GM12878 (cell line): ENCODE measurements around the gene HMGXB4. TPM values are rescaled to one million over a fixed set of nuclear protein-coding genes. Genes with fewer than 3 reads are reported as not detected.

ENCODE experiments used
- ATAC-seq: fragments of 200-7000 bp; cut with Tn5 transposase; 3 replicates; pipeline ENCODE4 v1.9.1; 2020; ENCODE audit warnings: mild to moderate bottlenecking, moderate library complexity
- BruUV-seq: library from RNA; stranded (reverse); fragments of 400-500 nt; replicated peaks from 2 replicates; lab custom pipeline; 2021; lab: Mats Ljungman, UMichigan
- CTCF ChIA-PET: fragments of 300-600 bp; sonication (Branson Sonifier 250); formaldehyde crosslinking; extraction: SDS; loops from one replicate; lab custom pipeline; 2021; ENCODE audit warnings: inconsistent platforms; lab: Yijun Ruan, JAX
- POLR2A ChIA-PET: fragments of 350-600 bp; formaldehyde crosslinking; extraction: SDS; loops from one replicate; lab custom pipeline; 2021; ENCODE audit warnings: inconsistent platforms; lab: Charles Lee
- RAD21 ChIA-PET: fragments of 300-600 bp; sonication (Branson Sonifier 250); formaldehyde crosslinking; loops from one replicate; lab custom pipeline; 2023; ENCODE audit warnings: antibody characterized with exemption; ENCODE audit not compliant: unreplicated experiment; lab: Charles Lee
- SMC1A ChIA-PET: fragments of 300-600 bp; sonication (Branson Sonifier 250); formaldehyde crosslinking; loops from one replicate; lab custom pipeline; 2023; ENCODE audit not compliant: unreplicated experiment, uncharacterized antibody; lab: Charles Lee
- DNase-seq: peaks from one replicate; pipeline ENCODE4 v3.0.0-alpha.2; 2011; ENCODE audit warnings: low read depth, low spot score
- FAIRE-seq: peaks from 3 replicates; lab custom pipeline; 2011; peaks lifted over from hg19 to GRCh38; lab: Jason Lieb, UNC
- H2AFZ ChIP-seq: 2 replicates; pipeline ENCODE4 v1.6.0; 2011; ENCODE audit warnings: low read depth, low read length, control low read depth; ENCODE audit not compliant: control insufficient read depth
- H3K27ac ChIP-seq: 2 replicates; pipeline ENCODE4 v1.5.1; 2011; ENCODE audit warnings: control low read depth; ENCODE audit not compliant: control insufficient read depth, insufficient read depth
- H3K27me3 ChIP-seq, 2 experiments: replicated peaks in 1 of 2; 2 replicates each; pipeline versions ENCODE4 v1.6.0 to v1.6.1; 2011; ENCODE audit warnings: low read length in 1 of 2; ENCODE audit not compliant: control insufficient read depth in 2 of 2, insufficient read depth in 2 of 2
- H3K36me3 ChIP-seq, 2 experiments: 2 replicates each; pipeline ENCODE4 v1.5.1; 2011; ENCODE audit warnings: low read length in 1 of 2; ENCODE audit not compliant: control insufficient read depth in 2 of 2, insufficient read depth in 2 of 2
- H3K4me1 ChIP-seq: 2 replicates; pipeline ENCODE4 v1.6.1; 2011; ENCODE audit warnings: mild to moderate bottlenecking, low read length, moderate library complexity, mixed read lengths; ENCODE audit not compliant: control insufficient read depth, insufficient read depth
- H3K4me2 ChIP-seq: 2 replicates; pipeline ENCODE4 v1.6.0; 2011; ENCODE audit warnings: control low read depth; ENCODE audit not compliant: control insufficient read depth, insufficient read depth
- H3K4me3 ChIP-seq: fragments of 200-600 bp; sonication (generic); 2 replicates; pipeline ENCODE4 v1.5.1; 2016
- H3K79me2 ChIP-seq: 2 replicates; pipeline ENCODE4 v1.6.0; 2011; ENCODE audit warnings: low read length; ENCODE audit not compliant: control insufficient read depth, insufficient read depth
- H3K9ac ChIP-seq: 2 replicates; pipeline ENCODE4 v1.8.0; 2011; ENCODE audit warnings: low read length, control low read depth, mixed read lengths; ENCODE audit not compliant: control insufficient read depth, insufficient read depth
- H3K9me3 ChIP-seq: replicated peaks from 3 replicates; pipeline ENCODE4 v1.5.1; 2011; ENCODE audit warnings: mild to moderate bottlenecking, low read length; ENCODE audit not compliant: control insufficient read depth, insufficient read depth
- H4K20me1 ChIP-seq: 2 replicates; pipeline ENCODE4 v1.6.0; 2011; ENCODE audit not compliant: control insufficient read depth, insufficient read depth
- EGR1 ChIP-seq, 2 experiments: IDR thresholded peaks; 1 replicate in 1 of 2; 2 replicates in 1 of 2; pipeline ENCODE4 v1.6.1; 2011 to 2012; ENCODE audit warnings: low read depth in 2 of 2, low read length in 2 of 2, borderline replicate concordance in 1 of 2, mild to moderate bottlenecking in 1 of 2, moderate library complexity in 1 of 2
- MEF2B ChIP-seq: fragments of 450-650 bp; IDR thresholded peaks from 2 replicates; pipeline ENCODE4 v1.6.1; 2018; ENCODE audit warnings: mild to moderate bottlenecking, moderate library complexity; ENCODE audit not compliant: partially characterized antibody, poor library complexity, severe bottlenecking
- POLR2A ChIP-seq: IDR thresholded peaks from 2 replicates; pipeline ENCODE4 v1.6.1; 2011; ENCODE audit warnings: low read depth, mild to moderate bottlenecking, low read length
- RB1 ChIP-seq: fragments of 450-650 bp; formaldehyde crosslinking; IDR thresholded peaks from 2 replicates; pipeline ENCODE4 v1.6.1; 2017; ENCODE audit warnings: mild to moderate bottlenecking, borderline replicate concordance
- SIX5 ChIP-seq: IDR thresholded peaks from 2 replicates; pipeline ENCODE4 v1.6.1; 2011; ENCODE audit warnings: mild to moderate bottlenecking, low read depth, low read length, moderate library complexity; ENCODE audit not compliant: severe bottlenecking
- TARDBP ChIP-seq: IDR thresholded peaks from 2 replicates; pipeline ENCODE4 v1.6.1; 2016; ENCODE audit warnings: borderline replicate concordance
- TCF3 ChIP-seq: IDR thresholded peaks from 2 replicates; pipeline ENCODE4 v1.6.1; 2012; ENCODE audit warnings: low read depth, mild to moderate bottlenecking, low read length, borderline replicate concordance; ENCODE audit not compliant: insufficient read depth
- ZNF217 ChIP-seq: fragments of 450-650 bp; IDR thresholded peaks from 2 replicates; pipeline ENCODE4 v1.6.1; 2017; ENCODE audit warnings: antibody characterized with exemption, mild to moderate bottlenecking
- WGBS: methylation state at CpG from one replicate; pipeline ENCODE4 v1.1.6; 2016; ENCODE audit warnings: low lambda C conversion rate; ENCODE audit not compliant: insufficient replicate concordance, insufficient coverage; ENCODE audit errors: missing lambda C conversion rate; 5-methylcytosine and 5-hydroxymethylcytosine counted together
- in situ Hi-C: fragments of 300-500 bp; cut with MboI; formaldehyde crosslinking; loops from 9 replicates; pipeline ENCODE4 v1.14.3; 2018; ENCODE audit warnings: mixed read lengths
- intact Hi-C: fragments of 100-400 bp; cut with micrococcal nuclease; formaldehyde crosslinking; loops from one replicate; pipeline ENCODE4 v1.14.2; 2022; ENCODE audit not compliant: unreplicated experiment
- polyA plus RNA-seq, 11 experiments: library from polyadenylated mRNA; depleted of rRNA in 4 of 11; unstranded in 6 of 11; stranded (reverse) in 5 of 11; fragments of >200 nt; fragmentation: Nextera tagmentation in 4 of 11; fragmentation: Illumina TruSeq in 1 of 11; extraction: Ambion mirVana in 4 of 11; extraction: Trizol in 1 of 11; gene quantifications; 1 replicate in 1 of 11; 2 replicates in 10 of 11; pipeline versions ENCODE4 v1.2.1 to v1.2.3, GENCODE V29; 2011 to 2016; ENCODE audit warnings: inconsistent platforms in 2 of 11, missing spikeins in 2 of 11, low read depth in 1 of 11
- total RNA-seq, 4 experiments: library from RNA; depleted of rRNA in 3 of 4; stranded (reverse); fragments of >200 nt in 3 of 4; fragmentation: Illumina TruSeq in 1 of 4; extraction: Trizol in 1 of 4; gene quantifications; 2 replicates each; pipeline versions ENCODE4 v1.2.1 to v1.2.3, GENCODE V29; 2013 to 2021
- TF ChIP-seq, protein P1 (sequence below): fragments of 150-350 bp; IDR thresholded peaks from 2 replicates; pipeline ENCODE4 v1.6.1; 2016; ENCODE audit warnings: low read depth, low read length
- TF ChIP-seq, protein P2 (sequence below): fragments of 450-650 bp; IDR thresholded peaks from 2 replicates; pipeline ENCODE4 v1.6.1; 2017; ENCODE audit warnings: mild to moderate bottlenecking, moderate library complexity
- TF ChIP-seq, protein P3 (sequence below): fragments of 450-650 bp; IDR thresholded peaks from 2 replicates; pipeline ENCODE4 v1.6.1; 2016; ENCODE audit warnings: mild to moderate bottlenecking

HMGXB4 gene
- total and polyA plus RNA-seq, 10 of the 15 experiments (the other 5 are each of a cell fraction or from before 2014, with no cell fraction given), result 15.5 to 44.5 (median 24.9) TPM

DNA sequence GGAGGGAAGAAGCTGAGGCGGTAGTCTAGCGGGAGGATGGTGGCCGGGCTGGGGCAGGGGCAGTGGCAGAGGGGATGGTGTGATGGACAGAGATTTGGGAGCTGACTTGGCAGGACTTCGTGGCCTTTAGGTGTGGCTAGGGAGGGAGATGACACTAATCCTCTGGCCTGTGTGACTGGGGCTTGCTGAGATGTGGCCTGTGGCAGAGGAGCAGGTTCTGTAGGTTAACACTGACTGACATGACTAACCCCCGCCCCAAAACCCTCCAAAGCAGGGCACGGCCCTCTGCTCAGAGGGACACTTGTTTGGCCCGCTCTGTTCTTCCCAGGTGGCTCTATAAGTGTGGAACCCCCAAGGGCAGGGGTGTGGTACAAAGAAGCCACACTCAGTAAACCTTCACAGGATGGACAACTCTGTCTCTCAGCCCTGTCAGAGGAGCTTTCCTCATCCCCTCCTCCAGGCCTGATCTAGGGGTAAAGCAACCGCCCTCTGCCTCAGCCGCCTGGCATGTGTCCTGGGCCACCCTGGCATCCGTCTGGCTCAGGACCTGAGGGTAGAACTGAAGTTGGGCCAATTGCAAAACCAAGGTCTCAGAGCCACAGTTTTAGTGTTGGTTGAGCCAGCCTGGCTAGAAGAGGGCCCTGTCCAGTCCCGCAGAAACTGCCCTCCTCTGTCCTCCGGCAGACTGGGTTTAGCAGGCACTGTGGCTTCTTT, 58.0 kb downstream of the HMGXB4 start:
- POLR2A ChIA-PET, result no interaction called here
- H3K36me3 ChIP-seq, result peaks cover 0 to 7% of the 10 kb centered on the region in 2 experiments; a peak in 3 of 4 replicates
- no peak overlapping the region for H3K27ac ChIP-seq
- no peak overlapping the region for H3K4me3 ChIP-seq
- peaks cover 41% of the 10 kb centered on the region for H3K4me1 ChIP-seq
- no peaks in the 10 kb centered on the region for H3K27me3 ChIP-seq
- H3K9me3 ChIP-seq, result no peaks in the 10 kb centered on the region
- peaks cover 2% of the 10 kb centered on the region; the same call in 1 of the 2 replicates for H4K20me1 ChIP-seq
- RAD21 ChIA-PET, result no interaction called here
- peaks cover 7% of the 10 kb centered on the region for H3K79me2 ChIP-seq
- TF ChIP-seq EGR1 (IDR thresholded peaks at IDR 0.05; ENCODE audit: borderline replicate concordance in 1 of 2, low read depth in 2 of 2, low read length in 2 of 2) (no peak), TARDBP (no peak), POLR2A (no peak), MEF2B (no peak), TCF3 (no peak), ZNF217 (no peak), RB1 (no peak), SIX5 (no peak)
- TF ChIP-seq, protein P1, sequence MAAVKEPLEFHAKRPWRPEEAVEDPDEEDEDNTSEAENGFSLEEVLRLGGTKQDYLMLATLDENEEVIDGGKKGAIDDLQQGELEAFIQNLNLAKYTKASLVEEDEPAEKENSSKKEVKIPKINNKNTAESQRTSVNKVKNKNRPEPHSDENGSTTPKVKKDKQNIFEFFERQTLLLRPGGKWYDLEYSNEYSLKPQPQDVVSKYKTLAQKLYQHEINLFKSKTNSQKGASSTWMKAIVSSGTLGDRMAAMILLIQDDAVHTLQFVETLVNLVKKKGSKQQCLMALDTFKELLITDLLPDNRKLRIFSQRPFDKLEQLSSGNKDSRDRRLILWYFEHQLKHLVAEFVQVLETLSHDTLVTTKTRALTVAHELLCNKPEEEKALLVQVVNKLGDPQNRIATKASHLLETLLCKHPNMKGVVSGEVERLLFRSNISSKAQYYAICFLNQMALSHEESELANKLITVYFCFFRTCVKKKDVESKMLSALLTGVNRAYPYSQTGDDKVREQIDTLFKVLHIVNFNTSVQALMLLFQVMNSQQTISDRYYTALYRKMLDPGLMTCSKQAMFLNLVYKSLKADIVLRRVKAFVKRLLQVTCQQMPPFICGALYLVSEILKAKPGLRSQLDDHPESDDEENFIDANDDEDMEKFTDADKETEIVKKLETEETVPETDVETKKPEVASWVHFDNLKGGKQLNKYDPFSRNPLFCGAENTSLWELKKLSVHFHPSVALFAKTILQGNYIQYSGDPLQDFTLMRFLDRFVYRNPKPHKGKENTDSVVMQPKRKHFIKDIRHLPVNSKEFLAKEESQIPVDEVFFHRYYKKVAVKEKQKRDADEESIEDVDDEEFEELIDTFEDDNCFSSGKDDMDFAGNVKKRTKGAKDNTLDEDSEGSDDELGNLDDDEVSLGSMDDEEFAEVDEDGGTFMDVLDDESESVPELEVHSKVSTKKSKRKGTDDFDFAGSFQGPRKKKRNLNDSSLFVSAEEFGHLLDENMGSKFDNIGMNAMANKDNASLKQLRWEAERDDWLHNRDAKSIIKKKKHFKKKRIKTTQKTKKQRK, result no peak
- TF ChIP-seq, protein P2, sequence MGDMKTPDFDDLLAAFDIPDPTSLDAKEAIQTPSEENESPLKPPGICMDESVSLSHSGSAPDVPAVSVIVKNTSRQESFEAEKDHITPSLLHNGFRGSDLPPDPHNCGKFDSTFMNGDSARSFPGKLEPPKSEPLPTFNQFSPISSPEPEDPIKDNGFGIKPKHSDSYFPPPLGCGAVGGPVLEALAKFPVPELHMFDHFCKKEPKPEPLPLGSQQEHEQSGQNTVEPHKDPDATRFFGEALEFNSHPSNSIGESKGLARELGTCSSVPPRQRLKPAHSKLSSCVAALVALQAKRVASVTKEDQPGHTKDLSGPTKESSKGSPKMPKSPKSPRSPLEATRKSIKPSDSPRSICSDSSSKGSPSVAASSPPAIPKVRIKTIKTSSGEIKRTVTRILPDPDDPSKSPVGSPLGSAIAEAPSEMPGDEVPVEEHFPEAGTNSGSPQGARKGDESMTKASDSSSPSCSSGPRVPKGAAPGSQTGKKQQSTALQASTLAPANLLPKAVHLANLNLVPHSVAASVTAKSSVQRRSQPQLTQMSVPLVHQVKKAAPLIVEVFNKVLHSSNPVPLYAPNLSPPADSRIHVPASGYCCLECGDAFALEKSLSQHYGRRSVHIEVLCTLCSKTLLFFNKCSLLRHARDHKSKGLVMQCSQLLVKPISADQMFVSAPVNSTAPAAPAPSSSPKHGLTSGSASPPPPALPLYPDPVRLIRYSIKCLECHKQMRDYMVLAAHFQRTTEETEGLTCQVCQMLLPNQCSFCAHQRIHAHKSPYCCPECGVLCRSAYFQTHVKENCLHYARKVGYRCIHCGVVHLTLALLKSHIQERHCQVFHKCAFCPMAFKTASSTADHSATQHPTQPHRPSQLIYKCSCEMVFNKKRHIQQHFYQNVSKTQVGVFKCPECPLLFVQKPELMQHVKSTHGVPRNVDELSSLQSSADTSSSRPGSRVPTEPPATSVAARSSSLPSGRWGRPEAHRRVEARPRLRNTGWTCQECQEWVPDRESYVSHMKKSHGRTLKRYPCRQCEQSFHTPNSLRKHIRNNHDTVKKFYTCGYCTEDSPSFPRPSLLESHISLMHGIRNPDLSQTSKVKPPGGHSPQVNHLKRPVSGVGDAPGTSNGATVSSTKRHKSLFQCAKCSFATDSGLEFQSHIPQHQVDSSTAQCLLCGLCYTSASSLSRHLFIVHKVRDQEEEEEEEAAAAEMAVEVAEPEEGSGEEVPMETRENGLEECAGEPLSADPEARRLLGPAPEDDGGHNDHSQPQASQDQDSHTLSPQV, result no peak
- TF ChIP-seq, protein P3, sequence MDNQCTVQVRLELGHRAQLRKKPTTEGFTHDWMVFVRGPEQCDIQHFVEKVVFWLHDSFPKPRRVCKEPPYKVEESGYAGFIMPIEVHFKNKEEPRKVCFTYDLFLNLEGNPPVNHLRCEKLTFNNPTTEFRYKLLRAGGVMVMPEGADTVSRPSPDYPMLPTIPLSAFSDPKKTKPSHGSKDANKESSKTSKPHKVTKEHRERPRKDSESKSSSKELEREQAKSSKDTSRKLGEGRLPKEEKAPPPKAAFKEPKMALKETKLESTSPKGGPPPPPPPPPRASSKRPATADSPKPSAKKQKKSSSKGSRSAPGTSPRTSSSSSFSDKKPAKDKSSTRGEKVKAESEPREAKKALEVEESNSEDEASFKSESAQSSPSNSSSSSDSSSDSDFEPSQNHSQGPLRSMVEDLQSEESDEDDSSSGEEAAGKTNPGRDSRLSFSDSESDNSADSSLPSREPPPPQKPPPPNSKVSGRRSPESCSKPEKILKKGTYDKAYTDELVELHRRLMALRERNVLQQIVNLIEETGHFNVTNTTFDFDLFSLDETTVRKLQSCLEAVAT, result no peak
- CTCF ChIA-PET, result no interaction called here
- in situ Hi-C loops, result no loop called here
- WGBS, result 73% methylated on average over 9 of the region's 12 CpGs
- no peak for FAIRE-seq
- H3K9ac ChIP-seq, result no peak overlapping the region
- H2AFZ ChIP-seq, result no peak overlapping the region
- no peak for ATAC-seq
- no peak for DNase-seq
- H3K4me2 ChIP-seq, result no peak overlapping the region
- no TSS peak for BruUV-seq
- SMC1A ChIA-PET, result interaction anchor here (1.2 to 1.7 kb wide), 2 partner anchors 9 to 18 kb away, joined by 3 read pairs; no protein-coding TSS in a partner anchor
- intact Hi-C loops, result no loop called here
